NB4 (cell line): ENCODE data around the gene OR6F1.

Experiments used
- DNase-seq: peaks from one replicate; pipeline ENCODE4 v3.0.0; 2010; ENCODE audit warnings: low read depth
- H3K4me3 ChIP-seq: one replicate; pipeline ENCODE4 v1.5.1; 2011; ENCODE audit warnings: mild to moderate bottlenecking, low read depth, low read length, moderate library complexity
- CTCF ChIP-seq: IDR thresholded peaks from one replicate; pipeline ENCODE4 v1.5.1; 2012; ENCODE audit warnings: low read depth, low read length
- MAX ChIP-seq: IDR thresholded peaks from 2 replicates; pipeline ENCODE4 v1.6.1; 2011; ENCODE audit warnings: low read depth, low read length
- MYC ChIP-seq: IDR thresholded peaks from 2 replicates; pipeline ENCODE4 v1.6.1; 2011; ENCODE audit warnings: low read depth, low read length
- POLR2A ChIP-seq: IDR thresholded peaks from 2 replicates; pipeline ENCODE4 v1.6.1; 2011; ENCODE audit warnings: mild to moderate bottlenecking; ENCODE audit not compliant: insufficient read length; ENCODE audit errors: extremely low read depth

The OR6F1 gene

DNA sequence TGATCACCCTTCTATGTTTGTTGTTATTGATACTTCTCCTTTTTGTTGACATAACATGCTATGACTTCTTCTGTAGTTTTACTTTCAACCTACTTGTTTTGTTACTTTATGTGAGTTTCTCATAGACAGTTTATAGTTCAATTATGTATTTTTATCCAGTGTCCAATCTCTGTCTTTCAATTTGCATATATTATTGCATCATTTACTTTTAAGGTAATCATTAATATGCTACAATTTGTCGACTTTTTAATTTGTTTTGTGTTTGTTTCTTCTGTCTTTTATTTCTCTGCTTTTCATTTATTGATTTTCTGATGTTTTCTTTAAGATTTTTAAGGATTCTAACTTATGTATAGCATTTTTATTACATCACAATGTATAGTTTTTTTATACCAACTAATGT lies 47.2 kb downstream of the OR6F1 start:
- H3K4me3 ChIP-seq = no peak overlapping the region
- TF ChIP-seq MAX (no peak), POLR2A (no peak), CTCF (no peak), MYC (no peak)
- DNase-seq = no peak
